ENCODE measurements around the gene ZC3H7B.
"Not testable (repeated sequence)": the region's sequence is repeated elsewhere in the genome, so short reads cannot be mapped to it uniquely, and the experiment has no call there.

The ZC3H7B gene

GRCh38 chr22:41301085-41302020 lies at the start of gene ZC3H7B:
Gene ZC3H7B (plus strand): TSS chr22:41301525. CDS start chr22:41320661, 19,136 bp downstream.
- peak; percentile 61 for DNase-seq

- DNase-seq, result no peak
Observed at GRCh38 chr22:41252365-41252764, 49.0 kb upstream of the ZC3H7B start.

- DNase-seq, result no peak
Observed at GRCh38 chr22:41254230-41254629, 47.1 kb upstream of the ZC3H7B start.

- no peak for DNase-seq
Observed at GRCh38 chr22:41256254-41257253, 44.8 kb upstream of the ZC3H7B start.

GRCh38 chr22:41257696-41258095 lies 43.6 kb upstream of the ZC3H7B start:
- no peak for DNase-seq

- DNase-seq, result not testable (repeated sequence)
Observed at GRCh38 chr22:41259756-41260155, 41.6 kb upstream of the ZC3H7B start.

GRCh38 chr22:41260871-41261270 lies 40.5 kb upstream of the ZC3H7B start:
- DNase-seq, result no peak

GRCh38 chr22:41261541-41262249 lies 39.6 kb upstream of the ZC3H7B start:
- no peak for DNase-seq

- DNase-seq, result no peak
Observed at GRCh38 chr22:41262250-41262765, 39.0 kb upstream of the ZC3H7B start.

- DNase-seq, result no peak
Observed at GRCh38 chr22:41263704-41264103, 37.6 kb upstream of the ZC3H7B start.

GRCh38 chr22:41264408-41264941 lies 36.9 kb upstream of the ZC3H7B start:
- DNase-seq, result no peak

GRCh38 chr22:41267958-41268357 lies 33.4 kb upstream of the ZC3H7B start:
- DNase-seq, result no peak

- no peak for DNase-seq
Observed at GRCh38 chr22:41271787-41272186, 29.5 kb upstream of the ZC3H7B start.

GRCh38 chr22:41273128-41273527 lies 28.2 kb upstream of the ZC3H7B start:
- DNase-seq, result no peak

GRCh38 chr22:41274856-41275255 lies 26.5 kb upstream of the ZC3H7B start:
- no peak for DNase-seq

GRCh38 chr22:41280065-41280464 lies 21.3 kb upstream of the ZC3H7B start:
- DNase-seq, result no peak

- DNase-seq, result no peak
Observed at GRCh38 chr22:41280854-41281253, 20.5 kb upstream of the ZC3H7B start.

GRCh38 chr22:41284465-41284864 lies 16.9 kb upstream of the ZC3H7B start:
- no peak for DNase-seq

- no peak for DNase-seq
Observed at GRCh38 chr22:41285441-41285819, 15.9 kb upstream of the ZC3H7B start.

GRCh38 chr22:41285820-41286638 lies 15.3 kb upstream of the ZC3H7B start, which contains the start of gene RANGAP1:
Gene RANGAP1 (minus strand): TSS chr22:41286187. CDS start chr22:41281044, 5,143 bp downstream.
- peak; percentile 95 for DNase-seq

GRCh38 chr22:41286639-41287091 lies 14.7 kb upstream of the ZC3H7B start:
- no peak for DNase-seq

All from NK-92 treated with Interleukin-12 subunit alpha and Interleukin-12 subunit beta, amount 100 ng/mL, for 24 hours (cell line).